CD4-positive, alpha-beta T cell treated with Interleukin-15 for 4 hours (primary cell): ENCODE data around the gene HBZ.
"Not testable (repeated sequence)": the region's sequence is repeated elsewhere in the genome, so short reads cannot be mapped to it uniquely, and the experiment has no call there.

Experiments used
- DNase-seq: peaks from one replicate; pipeline ENCODE4 v3.0.0-alpha.2; 2020; ENCODE audit warnings: low spot score

Gene HBZ

GRCh38 chr16:138049-138417 is 14.4 kb upstream of the HBZ start:
- DNase-seq = no peak

- DNase-seq = no peak
These were observed 12.1 kb upstream of the HBZ start for GRCh38 chr16:140175-140857.

- DNase-seq = no peak
These were observed 10.0 kb upstream of the HBZ start for GRCh38 chr16:142405-142967.

GRCh38 chr16:143047-143446 is 9.4 kb upstream of the HBZ start:
- no peak for DNase-seq

GRCh38 chr16:143456-143855 is 9.0 kb upstream of the HBZ start:
- DNase-seq = no peak

GRCh38 chr16:144797-145252 is 7.6 kb upstream of the HBZ start:
- no peak for DNase-seq

- no peak for DNase-seq
These were observed 5.8 kb upstream of the HBZ start for GRCh38 chr16:146646-147045.

GRCh38 chr16:149024-149660 is 3.3 kb upstream of the HBZ start:
- no peak for DNase-seq

- DNase-seq = not testable (repeated sequence)
These were observed 681 bp downstream of the HBZ start for GRCh38 chr16:153129-153521.

GRCh38 chr16:153550-154216 is 1.2 kb downstream of the HBZ start:
- not testable (repeated sequence) for DNase-seq

- DNase-seq = no peak
These were observed 2.0 kb downstream of the HBZ start for GRCh38 chr16:154217-155030.

- DNase-seq = no peak
These were observed 2.6 kb downstream of the HBZ start for GRCh38 chr16:155031-155398.

- DNase-seq = no peak
These were observed 6.8 kb downstream of the HBZ start for GRCh38 chr16:159136-159849.

- DNase-seq = not testable (repeated sequence)
These were observed 7.8 kb downstream of the HBZ start for GRCh38 chr16:160242-160641.

GRCh38 chr16:160691-161190 is 8.3 kb downstream of the HBZ start:
- no peak for DNase-seq

- DNase-seq = no peak
These were observed 10.0 kb downstream of the HBZ start for GRCh38 chr16:162271-162991.

GRCh38 chr16:163139-163538 is 10.7 kb downstream of the HBZ start:
- not testable (repeated sequence) for DNase-seq

GRCh38 chr16:163696-164095 is 11.3 kb downstream of the HBZ start:
- DNase-seq = not testable (repeated sequence)

- not testable (repeated sequence) for DNase-seq
These were observed 11.8 kb downstream of the HBZ start for GRCh38 chr16:164134-164823.
